K562 (cell line): ENCODE data around the gene PIF1. TPM values are rescaled to one million over a fixed set of nuclear protein-coding genes. Genes with fewer than 3 reads are reported as not detected.

Experiments
- ATAC-seq: fragments of 200-7000 bp; cut with Tn5 transposase; 3 replicates; pipeline ENCODE4 v1.9.1; 2020; ENCODE audit warnings: moderate library complexity
- BruUV-seq: library from RNA; stranded (reverse); fragments of 400-500 nt; replicated peaks from 2 replicates; lab custom pipeline; 2021; lab: Mats Ljungman, UMichigan
- CTCF ChIA-PET: fragments of 300-600 bp; formaldehyde crosslinking; extraction: SDS; loops from one replicate; lab custom pipeline; 2021; ENCODE audit warnings: low intra/inter-chr PET ratio; lab: Yijun Ruan, JAX
- POLR2A ChIA-PET: fragments of 300-600, 350-650 bp; sonication (Branson Sonifier 250); formaldehyde crosslinking; extraction: SDS; loops from one replicate; lab custom pipeline; 2021; ENCODE audit warnings: antibody characterized with exemption, inconsistent platforms; lab: Yijun Ruan, JAX
- DNase-seq, 4 experiments: peaks; one replicate each; pipeline versions ENCODE4 v3.0.0 to v3.0.0-alpha.2; 2011 to 2018; ENCODE audit warnings: low spot score in 3 of 4, mixed read lengths in 3 of 4; ENCODE audit errors: extremely low read depth in 1 of 4
- FAIRE-seq: peaks from 2 replicates; lab custom pipeline; 2011; peaks lifted over from hg19 to GRCh38; lab: Jason Lieb, UNC
- H2AFZ ChIP-seq: 2 replicates; pipeline ENCODE4 v1.6.0; 2011; ENCODE audit warnings: low read depth, low read length, control low read depth, inconsistent platforms
- H3K27ac ChIP-seq: fragments of 200-600 bp; 3 replicates; pipeline ENCODE4 v1.8.0; 2011; ENCODE audit warnings: low read depth, mild to moderate bottlenecking, control low read depth, inconsistent platforms, low read length, moderate library complexity, mixed read lengths; ENCODE audit errors: extremely low read depth
- H3K27me3 ChIP-seq, 2 experiments: fragments of 300-600 bp in 1 of 2; 2 replicates in 1 of 2; 3 replicates in 1 of 2; pipeline versions ENCODE4 v1.6.0 to v1.8.0; 2011; ENCODE audit warnings: inconsistent platforms in 2 of 2, low read length in 2 of 2, mild to moderate bottlenecking in 1 of 2, mixed read lengths in 1 of 2, moderate library complexity in 1 of 2; ENCODE audit not compliant: control insufficient read depth in 2 of 2, insufficient read depth in 2 of 2
- H3K36me3 ChIP-seq: fragments of 300-600 bp; 3 replicates; pipeline ENCODE4 v1.8.0; 2011; ENCODE audit warnings: mild to moderate bottlenecking, low read length, inconsistent platforms; ENCODE audit not compliant: control insufficient read depth, insufficient read depth
- H3K4me1 ChIP-seq, 2 experiments: fragments of 200-600 bp in 1 of 2; replicated peaks in 1 of 2; 2 replicates in 1 of 2; 3 replicates in 1 of 2; pipeline versions ENCODE4 v1.5.1 to v1.8.0; 2011; ENCODE audit warnings: inconsistent platforms in 2 of 2, low read length in 2 of 2, mild to moderate bottlenecking in 1 of 2, mixed read lengths in 1 of 2, moderate library complexity in 1 of 2; ENCODE audit not compliant: control insufficient read depth in 2 of 2, insufficient read depth in 2 of 2
- H3K4me2 ChIP-seq: 2 replicates; pipeline ENCODE4 v1.6.1; 2011; ENCODE audit warnings: low read length, control low read depth, inconsistent platforms, mixed read lengths; ENCODE audit not compliant: insufficient read depth
- H3K4me3 ChIP-seq: fragments of 200-600 bp; sonication (generic), shearing (Covaris generic); 2 replicates; pipeline ENCODE4 v1.5.1; 2016; ENCODE audit warnings: control low read depth, inconsistent platforms
- H3K79me2 ChIP-seq: fragments of 200-600 bp; 3 replicates; pipeline ENCODE4 v1.8.0; 2011; ENCODE audit warnings: low read length, inconsistent platforms; ENCODE audit not compliant: control insufficient read depth, insufficient read depth
- H3K9ac ChIP-seq, 2 experiments: 2 replicates each; pipeline versions ENCODE4 v1.6.0 to v1.6.1; 2011; ENCODE audit warnings: low read depth in 2 of 2, low read length in 2 of 2, control low read depth in 1 of 2, inconsistent platforms in 1 of 2, mild to moderate bottlenecking in 1 of 2, mixed read lengths in 1 of 2; ENCODE audit not compliant: insufficient read depth in 1 of 2
- H3K9me1 ChIP-seq: one replicate; pipeline ENCODE4 v1.6.0; 2011; ENCODE audit warnings: inconsistent platforms, mild to moderate bottlenecking, low read length, moderate library complexity; ENCODE audit not compliant: control insufficient read depth, insufficient read depth
- H3K9me3 ChIP-seq: replicated peaks from 2 replicates; pipeline ENCODE4 v1.5.1; 2011; ENCODE audit warnings: low read depth, low read length, inconsistent platforms; ENCODE audit not compliant: control insufficient read depth, insufficient read depth
- H4K20me1 ChIP-seq: replicated peaks from 2 replicates; pipeline ENCODE4 v1.6.1; 2011; ENCODE audit warnings: low read length, inconsistent platforms, mixed read lengths; ENCODE audit not compliant: control insufficient read depth, insufficient read depth
- ADNP ChIP-seq: fragments of 200-800 bp; sonication (Bioruptor generic); IDR thresholded peaks from 2 replicates; pipeline ENCODE4 v1.6.1; 2016; ENCODE audit warnings: missing genetic modification characterization, missing compliant biosample characterization
- EGR1 ChIP-seq: fragments of 450-650 bp; conservative IDR thresholded peaks from 2 replicates; pipeline ENCODE4 v1.6.1; 2017; ENCODE audit warnings: mild to moderate bottlenecking
- ESRRA ChIP-seq: fragments of 450-650 bp; IDR thresholded peaks from 2 replicates; pipeline ENCODE4 v1.6.1; 2014; ENCODE audit warnings: low read depth, mild to moderate bottlenecking, moderate library complexity, borderline replicate concordance
- GTF2E2 ChIP-seq: fragments of 200-800 bp; sonication (Bioruptor generic); IDR thresholded peaks from 2 replicates; pipeline ENCODE4 v1.6.1; 2016; ENCODE audit warnings: missing genetic modification characterization, missing compliant biosample characterization
- HINFP ChIP-seq: fragments of 450-650 bp; conservative IDR thresholded peaks from 2 replicates; pipeline ENCODE4 v1.6.1; 2016; ENCODE audit warnings: missing genetic modification characterization, low read depth, mild to moderate bottlenecking, control low read depth, missing compliant biosample characterization
- KDM1A ChIP-seq, 2 experiments: fragments of 450-650 bp; IDR thresholded peaks; 2 replicates each; pipeline ENCODE4 v1.6.1; 2016; ENCODE audit warnings: mild to moderate bottlenecking in 2 of 2
- TAL1 ChIP-seq: fragments of 450-650 bp; IDR thresholded peaks from 2 replicates; pipeline ENCODE4 v1.6.1; 2016; ENCODE audit warnings: mild to moderate bottlenecking
- TCF3 ChIP-seq: sonication (generic); formaldehyde crosslinking; IDR thresholded peaks from 2 replicates; pipeline ENCODE4 v1.4.0; 2020; ENCODE audit warnings: mild to moderate bottlenecking, missing genetic modification reagents
- ZNF311 ChIP-seq: fragments of 250-450 bp; sonication (Bioruptor Pico); IDR thresholded peaks from 2 replicates; pipeline ENCODE4 v1.4.0; 2020; ENCODE audit warnings: mild to moderate bottlenecking, moderate library complexity
- ZNF695 ChIP-seq: fragments of 450-650 bp; formaldehyde crosslinking; IDR thresholded peaks from 2 replicates; pipeline ENCODE4 v1.4.0; 2020; ENCODE audit warnings: mild to moderate bottlenecking, moderate library complexity
- ZNF830 ChIP-seq: fragments of 250-450 bp; sonication (Bioruptor Pico); IDR thresholded peaks from 2 replicates; pipeline ENCODE4 v1.5.0; 2021; ENCODE audit warnings: mild to moderate bottlenecking
- WGBS: fragments of 100-300 bp; shearing (Covaris generic); methylation state at CpG from one replicate; pipeline ENCODE4 v1.1.6; 2016; ENCODE audit warnings: low coverage, mixed read lengths; ENCODE audit not compliant: insufficient coverage; ENCODE audit errors: missing lambda C conversion rate; 5-methylcytosine and 5-hydroxymethylcytosine counted together
- in situ Hi-C: fragments of 300-500 bp; cut with MboI; formaldehyde crosslinking; loops from 4 replicates; pipeline ENCODE4 v1.15.0; 2018; ENCODE audit warnings: inconsistent platforms, mixed read lengths
- intact Hi-C: fragments of 100-400 bp; cut with micrococcal nuclease; formaldehyde crosslinking; loops from 2 replicates; pipeline ENCODE4 v1.14.2; 2022
- polyA plus RNA-seq, 8 experiments: library from polyadenylated mRNA; depleted of rRNA in 4 of 8; stranded (reverse) in 5 of 8; unstranded in 3 of 8; fragments of >200 nt; fragmentation: Nextera tagmentation in 2 of 8; fragmentation: Illumina TruSeq in 1 of 8; extraction: Ambion mirVana in 2 of 8; extraction: Trizol in 1 of 8; gene quantifications; 2 replicates each; pipeline versions ENCODE4 v1.2.1 to v1.2.3, GENCODE V29; 2011 to 2014; ENCODE audit warnings: inconsistent platforms in 1 of 8, missing spikeins in 1 of 8
- total RNA-seq, 7 experiments: library from RNA; depleted of rRNA in 6 of 7; stranded (reverse); fragments of >200 nt in 6 of 7; fragmentation: Illumina TruSeq in 2 of 7; extraction: Trizol in 2 of 7; gene quantifications; 2 replicates each; pipeline versions ENCODE4 v1.2.1 to v1.2.3, GENCODE V29; 2011 to 2021; ENCODE audit warnings: low replicate concordance in 1 of 7
- TF ChIP-seq, protein P1 (sequence below): fragments of 450-650 bp; IDR thresholded peaks from 2 replicates; pipeline ENCODE4 v1.6.1; 2018; ENCODE audit warnings: mild to moderate bottlenecking, low read depth; ENCODE audit not compliant: partially characterized antibody
- TF ChIP-seq, protein P2 (sequence below): sonication (generic); formaldehyde crosslinking; IDR thresholded peaks from 2 replicates; pipeline ENCODE4 v1.8.0; 2022; ENCODE audit warnings: missing genetic modification reagents, mild to moderate bottlenecking, moderate library complexity, borderline replicate concordance
- TF ChIP-seq, protein P3 (sequence below): fragments of 250-450 bp; sonication (Bioruptor Pico); IDR thresholded peaks from 2 replicates; pipeline ENCODE4 v1.4.0; 2020; ENCODE audit warnings: mild to moderate bottlenecking, moderate library complexity
- TF ChIP-seq, protein P4 (sequence below): fragments of 250-450 bp; sonication (Bioruptor Pico); IDR thresholded peaks from 2 replicates; pipeline ENCODE4 v1.6.1; 2021; ENCODE audit warnings: mild to moderate bottlenecking

Gene PIF1
- total and polyA plus RNA-seq, 9 of the 15 experiments (the other 6 are each of a cell fraction or from before 2014, with no cell fraction given), result 1.1 to 37.9 (median 11.5) TPM

- Histone ChIP-seq H3K27ac (no peak overlapping the region), H4K20me1 (peaks cover 3% of the 10 kb centered on the region; the same call in 1 of the 2 replicates), H3K4me1 (peaks cover 0 to 9% of the 10 kb centered on the region in 2 experiments; a peak in 2 of 5 replicates), H3K79me2 (no peaks in the 10 kb centered on the region), H3K9me3 (no peaks in the 10 kb centered on the region), H3K4me3 (no peak overlapping the region), H2AFZ (no peak overlapping the region), H3K9me1 (no peaks in the 10 kb centered on the region), H3K27me3 (peaks cover 21 to 31% of the 10 kb centered on the region in 2 experiments; a peak in 4 of 5 replicates), H3K4me2 (no peak overlapping the region), H3K9ac (no peak overlapping the region), H3K36me3 (no peaks in the 10 kb centered on the region)
- BruUV-seq, result no TSS peak
- in situ Hi-C loops (no loop called here), intact Hi-C loops (no loop called here)
- WGBS, result 9% methylated on average over 7 of the region's 8 CpGs
- ChIA-PET POLR2A (interaction anchor here (0.5 kb wide), 1 partner anchor 77 kb away, joined by 3 read pairs; no protein-coding TSS in a partner anchor), CTCF (no interaction called here)
- FAIRE-seq (no peak), DNase-seq (no peak), ATAC-seq (no peak)
- TF ChIP-seq, protein P1, sequence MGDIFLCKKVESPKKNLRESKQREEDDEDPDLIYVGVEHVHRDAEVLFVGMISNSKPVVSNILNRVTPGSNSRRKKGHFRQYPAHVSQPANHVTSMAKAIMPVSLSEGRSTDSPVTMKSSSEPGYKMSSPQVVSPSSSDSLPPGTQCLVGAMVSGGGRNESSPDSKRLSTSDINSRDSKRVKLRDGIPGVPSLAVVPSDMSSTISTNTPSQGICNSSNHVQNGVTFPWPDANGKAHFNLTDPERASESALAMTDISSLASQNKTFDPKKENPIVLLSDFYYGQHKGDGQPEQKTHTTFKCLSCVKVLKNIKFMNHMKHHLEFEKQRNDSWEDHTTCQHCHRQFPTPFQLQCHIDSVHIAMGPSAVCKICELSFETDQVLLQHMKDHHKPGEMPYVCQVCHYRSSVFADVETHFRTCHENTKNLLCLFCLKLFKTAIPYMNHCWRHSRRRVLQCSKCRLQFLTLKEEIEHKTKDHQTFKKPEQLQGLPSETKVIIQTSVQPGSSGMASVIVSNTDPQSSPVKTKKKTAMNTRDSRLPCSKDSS, result no peak
- TF ChIP-seq EGR1, result no peak
- peak; percentile 83 to 86 for TF ChIP-seq KDM1A (IDR thresholded peaks at IDR 0.05)
- no peak for TF ChIP-seq GTF2E2 (tag)
- TF ChIP-seq HINFP, result no peak
- no peak for TF ChIP-seq ZNF695 (CRISPR knock-in tag)
- TF ChIP-seq, protein P2, sequence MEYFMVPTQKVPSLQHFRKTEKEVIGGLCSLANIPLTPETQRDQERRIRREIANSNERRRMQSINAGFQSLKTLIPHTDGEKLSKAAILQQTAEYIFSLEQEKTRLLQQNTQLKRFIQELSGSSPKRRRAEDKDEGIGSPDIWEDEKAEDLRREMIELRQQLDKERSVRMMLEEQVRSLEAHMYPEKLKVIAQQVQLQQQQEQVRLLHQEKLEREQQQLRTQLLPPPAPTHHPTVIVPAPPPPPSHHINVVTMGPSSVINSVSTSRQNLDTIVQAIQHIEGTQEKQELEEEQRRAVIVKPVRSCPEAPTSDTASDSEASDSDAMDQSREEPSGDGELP, result no peak
- TF ChIP-seq ZNF311 (CRISPR knock-in tag), result no peak
- TF ChIP-seq ZNF830 (CRISPR knock-in tag), result no peak
- peak; percentile 50 for TF ChIP-seq TAL1
- 0 out of 2 replicates have a peak, but pooled peaks have one; percentile 58 for TF ChIP-seq ADNP (tag)
- TF ChIP-seq, protein P3, sequence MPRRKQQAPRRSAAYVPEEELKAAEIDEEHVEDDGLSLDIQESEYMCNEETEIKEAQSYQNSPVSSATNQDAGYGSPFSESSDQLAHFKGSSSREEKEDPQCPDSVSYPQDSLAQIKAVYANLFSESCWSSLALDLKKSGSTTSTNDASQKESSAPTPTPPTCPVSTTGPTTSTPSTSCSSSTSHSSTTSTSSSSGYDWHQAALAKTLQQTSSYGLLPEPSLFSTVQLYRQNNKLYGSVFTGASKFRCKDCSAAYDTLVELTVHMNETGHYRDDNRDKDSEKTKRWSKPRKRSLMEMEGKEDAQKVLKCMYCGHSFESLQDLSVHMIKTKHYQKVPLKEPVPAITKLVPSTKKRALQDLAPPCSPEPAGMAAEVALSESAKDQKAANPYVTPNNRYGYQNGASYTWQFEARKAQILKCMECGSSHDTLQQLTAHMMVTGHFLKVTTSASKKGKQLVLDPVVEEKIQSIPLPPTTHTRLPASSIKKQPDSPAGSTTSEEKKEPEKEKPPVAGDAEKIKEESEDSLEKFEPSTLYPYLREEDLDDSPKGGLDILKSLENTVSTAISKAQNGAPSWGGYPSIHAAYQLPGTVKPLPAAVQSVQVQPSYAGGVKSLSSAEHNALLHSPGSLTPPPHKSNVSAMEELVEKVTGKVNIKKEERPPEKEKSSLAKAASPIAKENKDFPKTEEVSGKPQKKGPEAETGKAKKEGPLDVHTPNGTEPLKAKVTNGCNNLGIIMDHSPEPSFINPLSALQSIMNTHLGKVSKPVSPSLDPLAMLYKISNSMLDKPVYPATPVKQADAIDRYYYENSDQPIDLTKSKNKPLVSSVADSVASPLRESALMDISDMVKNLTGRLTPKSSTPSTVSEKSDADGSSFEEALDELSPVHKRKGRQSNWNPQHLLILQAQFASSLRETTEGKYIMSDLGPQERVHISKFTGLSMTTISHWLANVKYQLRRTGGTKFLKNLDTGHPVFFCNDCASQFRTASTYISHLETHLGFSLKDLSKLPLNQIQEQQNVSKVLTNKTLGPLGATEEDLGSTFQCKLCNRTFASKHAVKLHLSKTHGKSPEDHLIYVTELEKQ, result no peak
- peak; percentile 85 for TF ChIP-seq ESRRA
- TF ChIP-seq TCF3 (CRISPR knock-in tag), result peak; percentile 56
- TF ChIP-seq, protein P4, sequence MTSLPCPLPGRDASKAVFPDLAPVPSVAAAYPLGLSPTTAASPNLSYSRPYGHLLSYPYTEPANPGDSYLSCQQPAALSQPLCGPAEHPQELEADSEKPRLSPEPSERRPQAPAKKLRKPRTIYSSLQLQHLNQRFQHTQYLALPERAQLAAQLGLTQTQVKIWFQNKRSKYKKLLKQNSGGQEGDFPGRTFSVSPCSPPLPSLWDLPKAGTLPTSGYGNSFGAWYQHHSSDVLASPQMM (CRISPR knock-in tag), result no peak
Measured at GRCh38 chr15:64780600-64781156, 44.8 kb downstream of the PIF1 start.
